SK-N-SH (cell line): ENCODE measurements around the gene ITFG1.

Experiments used
- JUND ChIP-seq: IDR thresholded peaks from 2 replicates; pipeline ENCODE4 v1.4.0; 2012
- TF ChIP-seq, protein P1 (sequence below): fragments of 200-600 bp; sonication (generic); IDR thresholded peaks from 2 replicates; pipeline ENCODE4 v1.6.1; 2017; ENCODE audit warnings: antibody characterized with exemption, mild to moderate bottlenecking, moderate library complexity
- TF ChIP-seq, protein P2 (sequence below): fragments of 150-350 bp; IDR thresholded peaks from 2 replicates; pipeline ENCODE4 v1.6.1; 2017; ENCODE audit warnings: antibody characterized with exemption, low read length, low read depth, borderline replicate concordance

DNA sequence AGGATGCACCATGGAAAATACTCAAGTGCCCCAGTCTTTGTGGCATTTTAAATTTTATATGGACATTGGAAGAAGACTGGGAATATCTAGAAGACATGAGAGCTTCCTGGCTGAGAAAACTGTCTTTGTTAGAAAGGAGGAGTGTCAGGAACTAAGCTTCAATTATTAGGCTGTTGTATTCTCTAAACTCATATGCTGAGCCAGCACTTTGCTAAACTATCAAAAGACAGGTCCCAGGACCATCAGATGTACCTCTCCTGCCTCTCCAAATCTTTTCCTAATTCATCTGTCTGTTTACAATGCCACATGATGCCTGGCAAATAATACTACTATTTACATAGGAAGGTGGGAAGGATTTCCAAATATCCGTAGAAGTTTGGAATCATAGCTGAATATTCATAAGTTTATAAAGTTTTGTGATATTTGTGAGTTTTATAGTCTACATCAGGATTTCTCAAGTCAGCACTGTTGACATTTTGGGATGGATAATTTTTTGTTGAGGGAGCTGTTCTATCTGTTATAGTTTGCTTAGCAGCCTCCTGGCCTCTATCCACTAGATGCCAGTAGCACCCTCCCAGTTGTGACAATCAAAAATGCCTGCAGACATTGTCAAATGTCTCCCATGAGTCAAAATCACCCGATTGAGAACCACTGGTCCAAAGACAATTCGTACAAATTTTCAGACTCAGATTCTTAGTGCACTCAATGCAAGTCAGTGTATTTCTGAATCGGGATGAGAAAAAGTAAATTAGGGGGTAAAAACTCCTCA is 255.9 kb downstream of the ITFG1 start:
- no peak for TF ChIP-seq JUND
- TF ChIP-seq, protein P1, sequence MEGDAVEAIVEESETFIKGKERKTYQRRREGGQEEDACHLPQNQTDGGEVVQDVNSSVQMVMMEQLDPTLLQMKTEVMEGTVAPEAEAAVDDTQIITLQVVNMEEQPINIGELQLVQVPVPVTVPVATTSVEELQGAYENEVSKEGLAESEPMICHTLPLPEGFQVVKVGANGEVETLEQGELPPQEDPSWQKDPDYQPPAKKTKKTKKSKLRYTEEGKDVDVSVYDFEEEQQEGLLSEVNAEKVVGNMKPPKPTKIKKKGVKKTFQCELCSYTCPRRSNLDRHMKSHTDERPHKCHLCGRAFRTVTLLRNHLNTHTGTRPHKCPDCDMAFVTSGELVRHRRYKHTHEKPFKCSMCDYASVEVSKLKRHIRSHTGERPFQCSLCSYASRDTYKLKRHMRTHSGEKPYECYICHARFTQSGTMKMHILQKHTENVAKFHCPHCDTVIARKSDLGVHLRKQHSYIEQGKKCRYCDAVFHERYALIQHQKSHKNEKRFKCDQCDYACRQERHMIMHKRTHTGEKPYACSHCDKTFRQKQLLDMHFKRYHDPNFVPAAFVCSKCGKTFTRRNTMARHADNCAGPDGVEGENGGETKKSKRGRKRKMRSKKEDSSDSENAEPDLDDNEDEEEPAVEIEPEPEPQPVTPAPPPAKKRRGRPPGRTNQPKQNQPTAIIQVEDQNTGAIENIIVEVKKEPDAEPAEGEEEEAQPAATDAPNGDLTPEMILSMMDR = peak; percentile 19; the same call in 1 of the 2 replicates
- TF ChIP-seq, protein P2, sequence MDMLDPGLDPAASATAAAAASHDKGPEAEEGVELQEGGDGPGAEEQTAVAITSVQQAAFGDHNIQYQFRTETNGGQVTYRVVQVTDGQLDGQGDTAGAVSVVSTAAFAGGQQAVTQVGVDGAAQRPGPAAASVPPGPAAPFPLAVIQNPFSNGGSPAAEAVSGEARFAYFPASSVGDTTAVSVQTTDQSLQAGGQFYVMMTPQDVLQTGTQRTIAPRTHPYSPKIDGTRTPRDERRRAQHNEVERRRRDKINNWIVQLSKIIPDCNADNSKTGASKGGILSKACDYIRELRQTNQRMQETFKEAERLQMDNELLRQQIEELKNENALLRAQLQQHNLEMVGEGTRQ = no peak
